CD4-positive, alpha-beta memory T cell (primary cell): Measurements from ENCODE around the gene PDS5B. TPM values are rescaled to one million over a fixed set of nuclear protein-coding genes. Genes with fewer than 3 reads are reported as not detected.
"Not testable (repeated sequence)": the region's sequence is repeated elsewhere in the genome, so short reads cannot be mapped to it uniquely, and the experiment has no call there.

ENCODE experiments used
- CTCF ChIA-PET: fragments of 350-600 bp; sonication (Branson Sonifier 250); formaldehyde crosslinking; loops from one replicate; lab custom pipeline; 2021; ENCODE audit warnings: inconsistent platforms; ENCODE audit not compliant: partially characterized antibody; lab: Charles Lee
- POLR2A ChIA-PET: fragments of 350-600 bp; sonication (Branson Sonifier 250); formaldehyde crosslinking; loops from one replicate; lab custom pipeline; 2021; ENCODE audit not compliant: partially characterized antibody; lab: Charles Lee
- DNase-seq, 5 donors: peaks; one replicate each; pipeline versions ENCODE4 v3.0.0 to v3.0.0-alpha.2; 2020 to 2022; ENCODE audit warnings: mixed read lengths in 1 of 5
- H3K27ac ChIP-seq: one replicate; pipeline ENCODE4 v1.7.0; 2013; ENCODE audit warnings: low read depth, low read length
- H3K27me3 ChIP-seq: 2 replicates; pipeline ENCODE4 v1.7.0; 2013; ENCODE audit warnings: mild to moderate bottlenecking, low read length, moderate library complexity; ENCODE audit not compliant: insufficient read depth
- H3K36me3 ChIP-seq: 2 replicates; pipeline ENCODE4 v1.7.0; 2013; ENCODE audit warnings: mild to moderate bottlenecking, low read length, moderate library complexity; ENCODE audit not compliant: insufficient read depth
- H3K4me1 ChIP-seq: 2 replicates; pipeline ENCODE4 v1.7.0; 2013; ENCODE audit warnings: mild to moderate bottlenecking, low read length, moderate library complexity; ENCODE audit not compliant: insufficient read depth
- H3K4me3 ChIP-seq, 2 donors: one replicate each; pipeline ENCODE4 v1.7.0; 2013; ENCODE audit warnings: low read length in 2 of 2, mild to moderate bottlenecking in 1 of 2
- H3K9me3 ChIP-seq, 2 donors: one replicate each; pipeline ENCODE4 v1.7.0; 2013; ENCODE audit warnings: low read length in 2 of 2, control low read depth in 1 of 2; ENCODE audit not compliant: control insufficient read depth in 1 of 2
- H3K27ac Mint-ChIP-seq, 7 donors: one replicate each; pipeline ENCODE4 v1.8.0; 2020 to 2021; ENCODE audit warnings: mixed read lengths in 7 of 7, mild to moderate bottlenecking in 6 of 7, inconsistent platforms in 3 of 7, moderate library complexity in 3 of 7
- H3K27me3 Mint-ChIP-seq, 2 donors: one replicate each; pipeline ENCODE4 v1.8.0; 2020 to 2021; ENCODE audit warnings: mixed read lengths in 2 of 2
- H3K36me3 Mint-ChIP-seq, 2 donors: one replicate each; pipeline ENCODE4 v1.8.0; 2020 to 2021; ENCODE audit warnings: mixed read lengths in 2 of 2, inconsistent platforms in 1 of 2, mild to moderate bottlenecking in 1 of 2
- H3K4me1 Mint-ChIP-seq, 4 donors: one replicate each; pipeline ENCODE4 v1.8.0; 2020 to 2021; ENCODE audit warnings: mixed read lengths in 4 of 4, mild to moderate bottlenecking in 1 of 4
- H3K4me3 Mint-ChIP-seq, 8 donors: one replicate each; pipeline ENCODE4 v1.8.0; 2020 to 2021; ENCODE audit warnings: mixed read lengths in 8 of 8, mild to moderate bottlenecking in 7 of 8, moderate library complexity in 6 of 8, inconsistent platforms in 3 of 8
- H3K9me3 Mint-ChIP-seq, 8 donors: one replicate each; pipeline ENCODE4 v1.8.0; 2020 to 2021; ENCODE audit warnings: mixed read lengths in 8 of 8, mild to moderate bottlenecking in 5 of 8, inconsistent platforms in 3 of 8, moderate library complexity in 1 of 8
- intact Hi-C: fragments of 100-400 bp; cut with micrococcal nuclease; formaldehyde crosslinking; loops from one replicate; pipeline ENCODE4 v1.15.1; 2023
- polyA plus RNA-seq, 2 donors: library from polyadenylated mRNA; unstranded; fragments of 300-500 nt; fragmentation: Illumina TruSeq; gene quantifications; one replicate each; pipeline ENCODE4 v1.2.3, GENCODE V29; 2021
- total RNA-seq, 2 experiments: library from RNA; stranded (reverse); gene quantifications; one replicate each; pipeline ENCODE4 v1.2.3, GENCODE V29; 2021

PDS5B gene
- total and polyA plus RNA-seq, 4 experiments from 2014 or later: 28.7 to 56.3 (median 42.4) TPM

DNA sequence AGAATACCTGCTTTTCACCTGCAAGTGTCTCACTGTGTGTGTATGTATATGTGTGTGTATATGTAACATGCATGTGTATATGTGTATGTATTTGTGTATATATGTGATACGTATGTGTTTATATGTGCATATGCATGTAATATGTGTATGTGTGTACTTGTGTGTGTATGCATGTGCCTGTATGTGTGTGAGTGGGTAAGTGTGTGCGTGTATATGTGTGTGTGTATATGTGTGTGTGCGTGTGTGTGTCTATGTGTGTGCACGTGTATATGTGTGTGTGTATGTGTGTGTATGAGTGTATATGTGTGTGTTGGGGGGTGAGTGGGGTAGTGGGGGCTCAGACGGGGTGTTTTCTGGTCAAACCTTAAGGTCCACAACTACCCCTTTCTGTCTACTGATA is 237.3 kb downstream of the PDS5B start:
- Histone ChIP-seq H3K9me3 (no peaks in the 10 kb centered on the region), H3K4me1 (no peaks in the 10 kb centered on the region), H3K27me3 (no peaks in the 10 kb centered on the region), H3K36me3 (no peaks in the 10 kb centered on the region), H3K27ac (no peak overlapping the region), H3K4me3 (no peak overlapping the region)
- intact Hi-C loops: no loop called here
- POLR2A ChIA-PET: no interaction called here
- Mint-ChIP-seq H3K9me3 (peaks cover 0 to 1% (median 0%) of the 10 kb centered on the region in 8 donors), H3K27me3 (peaks cover 0 to 2% of the 10 kb centered on the region in 2 donors), H3K4me3 (no peak overlapping the region), H3K4me1 (no peaks in the 10 kb centered on the region), H3K27ac (no peak overlapping the region), H3K36me3 (no peaks in the 10 kb centered on the region)
- no peak for DNase-seq
- CTCF ChIA-PET: no interaction called here

DNA sequence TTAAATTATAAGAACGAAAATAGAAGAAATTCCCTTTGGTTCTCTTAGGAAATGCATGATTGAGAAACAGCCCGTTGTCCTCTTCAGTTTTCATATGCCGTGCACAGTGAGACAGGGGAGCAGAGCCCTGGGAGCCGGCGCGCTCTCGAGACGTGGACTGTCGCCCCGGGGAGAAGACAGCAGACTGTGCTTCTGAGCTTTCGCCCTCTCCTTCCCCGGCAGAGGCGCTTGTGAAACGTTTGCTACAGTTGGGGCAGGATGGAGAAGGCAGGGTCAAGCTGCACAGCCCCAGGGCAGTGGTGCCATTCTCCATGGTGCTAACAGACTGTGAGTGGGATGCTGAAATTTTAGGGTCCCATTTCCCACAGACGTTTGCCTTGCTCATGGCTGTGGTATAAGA is 237.8 kb downstream of the PDS5B start:
- H3K4me1 Mint-ChIP-seq: no peaks in the 10 kb centered on the region
- POLR2A ChIA-PET: no interaction called here
- H3K9me3 ChIP-seq: no peaks in the 10 kb centered on the region
- H3K4me3 ChIP-seq: no peak overlapping the region
- CTCF ChIA-PET: no interaction called here
- no peaks in the 10 kb centered on the region for H3K36me3 ChIP-seq
- H3K27ac ChIP-seq: no peak overlapping the region
- H3K9me3 Mint-ChIP-seq: peaks cover 0 to 1% (median 0%) of the 10 kb centered on the region in 8 donors
- no peak overlapping the region for H3K27ac Mint-ChIP-seq
- no peaks in the 10 kb centered on the region for H3K27me3 ChIP-seq
- H3K27me3 Mint-ChIP-seq: peaks cover 0 to 2% of the 10 kb centered on the region in 2 donors
- no peak overlapping the region for H3K4me3 Mint-ChIP-seq
- no peaks in the 10 kb centered on the region for H3K4me1 ChIP-seq
- intact Hi-C loops: no loop called here
- no peaks in the 10 kb centered on the region for H3K36me3 Mint-ChIP-seq
- DNase-seq: no peak

DNA sequence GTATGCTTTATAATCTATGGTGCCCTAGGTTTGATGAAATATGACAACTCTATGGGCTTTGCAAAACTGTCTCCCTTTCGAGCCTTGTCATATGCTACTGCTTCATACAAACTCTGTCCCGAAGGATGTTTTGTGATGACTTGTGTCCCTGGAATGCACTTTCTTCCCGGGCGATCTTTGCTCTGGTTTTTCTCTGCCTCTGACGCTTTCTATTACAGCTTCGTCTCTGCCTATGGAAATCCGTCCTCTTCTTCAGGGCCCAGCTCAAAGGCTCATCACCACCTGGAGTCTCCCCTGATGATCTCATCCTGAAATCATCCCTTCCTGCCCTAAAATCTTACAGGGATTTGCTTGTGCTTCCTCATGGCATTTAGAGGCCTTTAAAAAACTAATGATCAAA is 238.4 kb downstream of the PDS5B start:
- Mint-ChIP-seq H3K9me3 (peaks cover 0 to 1% (median 0%) of the 10 kb centered on the region in 8 donors), H3K36me3 (no peaks in the 10 kb centered on the region), H3K4me1 (no peaks in the 10 kb centered on the region), H3K27ac (no peak overlapping the region), H3K27me3 (peaks cover 0 to 2% of the 10 kb centered on the region in 2 donors), H3K4me3 (no peak overlapping the region)
- no peaks in the 10 kb centered on the region for H3K4me1 ChIP-seq
- intact Hi-C loops: no loop called here
- H3K36me3 ChIP-seq: no peaks in the 10 kb centered on the region
- H3K27ac ChIP-seq: no peak overlapping the region
- DNase-seq: no peak
- H3K27me3 ChIP-seq: no peaks in the 10 kb centered on the region
- POLR2A ChIA-PET: no interaction called here
- no peak overlapping the region for H3K4me3 ChIP-seq
- no peaks in the 10 kb centered on the region for H3K9me3 ChIP-seq
- CTCF ChIA-PET: no interaction called here

DNA sequence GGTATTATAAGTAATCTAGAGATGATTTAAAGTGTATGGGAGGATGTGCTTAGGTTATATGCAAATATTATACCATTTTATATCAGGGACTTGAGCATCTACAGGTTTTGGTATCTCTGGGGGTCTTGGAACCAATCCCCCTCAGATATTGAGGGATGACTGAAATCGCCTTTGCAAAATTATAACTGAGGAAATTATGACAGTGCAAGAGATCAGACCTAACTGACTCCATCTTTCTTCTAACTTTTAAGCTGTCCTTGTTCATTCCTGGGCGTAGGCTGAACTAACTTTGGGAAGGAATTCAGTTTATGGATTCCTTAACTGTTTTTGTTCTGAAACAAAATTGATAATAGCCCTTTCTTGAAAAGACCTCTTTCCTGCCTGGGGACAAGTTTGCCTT is 239.2 kb downstream of the PDS5B start:
- Mint-ChIP-seq H3K27ac (no peak overlapping the region), H3K36me3 (no peaks in the 10 kb centered on the region), H3K27me3 (peaks cover 0 to 2% of the 10 kb centered on the region in 2 donors), H3K4me1 (no peaks in the 10 kb centered on the region), H3K9me3 (peaks cover 0 to 1% (median 0%) of the 10 kb centered on the region in 8 donors), H3K4me3 (no peak overlapping the region)
- Histone ChIP-seq H3K36me3 (no peaks in the 10 kb centered on the region), H3K9me3 (no peaks in the 10 kb centered on the region), H3K27ac (no peak overlapping the region), H3K4me1 (no peaks in the 10 kb centered on the region), H3K4me3 (no peak overlapping the region), H3K27me3 (no peaks in the 10 kb centered on the region)
- DNase-seq: no peak
- CTCF ChIA-PET: no interaction called here
- POLR2A ChIA-PET: no interaction called here
- intact Hi-C loops: no loop called here

DNA sequence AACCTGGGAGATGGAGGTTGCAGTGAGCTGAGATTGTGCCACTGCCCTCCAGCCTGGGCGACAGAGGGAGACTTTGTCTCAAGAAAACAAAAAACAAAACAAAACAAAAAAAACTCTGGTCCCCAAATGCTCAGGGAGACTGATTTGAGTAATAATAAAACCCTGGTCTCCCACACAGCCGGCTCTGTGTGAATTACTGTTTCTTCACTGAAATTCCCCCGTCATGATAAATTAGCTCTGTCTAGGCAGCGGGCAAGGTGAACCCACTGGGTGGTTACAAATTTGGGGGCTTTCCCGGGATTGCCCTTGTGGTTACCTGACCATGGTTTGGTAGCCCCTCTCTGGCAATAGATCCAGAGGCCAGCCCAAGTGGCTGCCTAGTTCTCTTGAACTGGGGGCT is 240.1 kb downstream of the PDS5B start:
- DNase-seq, intact Hi-C loops, H3K27me3 ChIP-seq, H3K9me3 ChIP-seq, H3K36me3 Mint-ChIP-seq, POLR2A ChIA-PET, H3K27me3 Mint-ChIP-seq, H3K9me3 Mint-ChIP-seq, CTCF ChIA-PET, H3K4me3 Mint-ChIP-seq, H3K27ac ChIP-seq, H3K4me1 ChIP-seq, H3K4me1 Mint-ChIP-seq, H3K4me3 ChIP-seq, H3K36me3 ChIP-seq, H3K27ac Mint-ChIP-seq: not testable (repeated sequence)

Other genes starting within 250 kb of the PDS5B start
- gene N4BP2L1, start 158.3 kb upstream of the PDS5B start, total RNA-seq: 10 to 100 TPM; 51.6 to 51.9 TPM
- gene N4BP2L1, start 158.3 kb upstream of the PDS5B start, polyA plus RNA-seq: 10 to 100 TPM; 43.3 to 80.1 TPM
- 100 to 1,000 TPM; 337 to 351 TPM for gene N4BP2L2, start 47.7 kb upstream of the PDS5B start, total RNA-seq
- 100 to 1,000 TPM; 144 to 149 TPM for gene N4BP2L2, start 47.7 kb upstream of the PDS5B start, polyA plus RNA-seq